NCI-H82 (cell line): ENCODE measurements around the gene FRMD8.

Experiments used
- DNase-seq: peaks from one replicate; lab custom pipeline; 2025; lab: John Stamatoyannopoulos, UW

The FRMD8 gene

GRCh38 chr11:65454696-65455456 is 68.4 kb downstream of the FRMD8 start:
- peak; percentile 92 for DNase-seq

DNA sequence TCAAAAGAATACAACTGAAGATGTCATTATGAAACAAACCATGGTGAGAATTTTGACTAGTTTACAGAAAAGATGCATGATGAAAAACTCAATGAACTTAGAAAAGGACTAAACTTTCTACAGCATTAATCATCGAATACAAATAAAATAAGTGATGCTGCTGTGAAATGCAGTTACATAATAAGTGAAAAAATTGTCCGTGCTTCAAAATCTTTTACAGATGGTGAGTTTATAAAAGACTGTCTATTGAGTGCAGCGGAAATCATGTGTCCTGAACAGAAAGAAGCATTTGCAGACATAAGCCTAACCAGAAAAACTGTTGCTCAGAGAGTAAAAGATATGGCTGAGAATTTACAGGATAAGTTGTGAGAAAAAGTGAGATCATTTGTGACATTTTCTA is 70.0 kb downstream of the FRMD8 start:
- DNase-seq: no peak

- no peak for DNase-seq
Observed at GRCh38 chr11:65459552-65459951, 73.1 kb downstream of the FRMD8 start.
